Measurements from ENCODE around the gene WAC. TPM values are rescaled to one million over a fixed set of nuclear protein-coding genes. Genes with fewer than 3 reads are reported as not detected.
"Not testable (repeated sequence)": the region's sequence is repeated elsewhere in the genome, so short reads cannot be mapped to it uniquely, and the experiment has no call there.

WAC gene
- polyA plus RNA-seq, 6 donors from 2014 or later: 67.8 to 162 (median 139) TPM

GRCh38 chr10:28606568-28606967 is 73.7 kb downstream of the WAC start:
- Mint-ChIP-seq H3K36me3 (peaks cover 7 to 12% of the 10 kb centered on the region in 2 donors), H3K27me3 (no peaks in the 10 kb centered on the region), H3K9me3 (no peaks in the 10 kb centered on the region), H3K4me1 (peaks cover 15 to 40% (median 16%) of the 10 kb centered on the region in 3 donors), H3K4me3 (no peak overlapping the region), H3K27ac (peak overlapping the region in 4 of 6 donors; percentile 36 to 72 (median 62))
- ATAC-seq (ENCODE audit: low read depth in 2 of 2): no peak
- DNase-seq: no peak

- DNase-seq, H3K4me3 Mint-ChIP-seq: not testable (repeated sequence)
- H3K4me1 Mint-ChIP-seq: peaks cover 7 to 25% (median 16%) of the 10 kb centered on the region in 3 donors
These were observed 76.7 kb downstream of the WAC start for GRCh38 chr10:28609636-28610035.

DNA sequence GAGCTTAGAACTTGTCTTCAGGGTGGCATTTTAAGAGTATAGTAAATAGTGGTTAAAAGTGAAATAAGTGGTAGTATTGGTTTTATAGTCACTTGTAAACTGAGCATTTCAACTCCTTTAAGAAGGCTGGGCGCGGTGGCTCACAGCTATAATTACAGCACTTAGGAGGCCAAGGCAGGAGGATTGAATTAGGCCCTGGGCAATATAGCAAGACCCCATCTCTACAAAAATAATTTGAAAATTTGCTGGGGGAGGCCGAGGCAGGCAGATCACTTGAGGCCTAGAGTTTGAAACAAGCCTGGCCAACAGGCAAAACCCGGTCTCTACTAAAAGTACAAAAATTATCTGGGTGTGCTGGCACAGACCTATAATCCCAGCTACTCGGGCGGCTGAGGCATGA is 80.0 kb downstream of the WAC start:
- H3K27me3 Mint-ChIP-seq: no peaks in the 10 kb centered on the region

More at GRCh38 chr10:28609636-28610035, 76.7 kb downstream of the WAC start:
- Mint-ChIP-seq H3K36me3 (peaks cover 22 to 25% of the 10 kb centered on the region in 2 donors), H3K27ac (peak overlapping the region in 1 of 6 donors; percentile 37)
- not testable (repeated sequence) for ATAC-seq (ENCODE audit: low read depth in 2 of 2); H3K27me3 Mint-ChIP-seq; H3K9me3 Mint-ChIP-seq

DNA sequence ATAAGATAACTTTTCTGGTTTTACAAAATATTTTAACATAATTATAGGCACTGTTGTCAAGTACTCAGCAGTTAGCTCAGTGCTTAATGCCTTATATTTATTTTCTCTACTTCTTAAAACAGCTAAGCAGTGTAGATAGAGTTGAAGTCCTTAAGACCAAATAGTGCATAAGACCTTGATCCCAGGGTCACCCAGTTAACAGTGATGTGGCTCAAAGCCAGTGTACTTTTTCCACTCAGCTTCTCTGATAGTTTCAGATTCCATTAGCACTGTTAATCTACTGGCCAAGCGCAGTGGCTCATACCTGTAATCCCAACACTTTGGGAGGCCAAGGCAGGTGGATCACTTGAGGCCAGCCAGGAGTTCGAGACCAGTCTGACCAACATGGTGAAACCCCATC is 83.6 kb downstream of the WAC start:
- peaks cover 15 to 40% of the 10 kb centered on the region in 2 donors for H3K36me3 Mint-ChIP-seq
- no peaks in the 10 kb centered on the region for H3K27me3 Mint-ChIP-seq
- DNase-seq (no peak), ATAC-seq (ENCODE audit: low read depth in 2 of 2) (no peak)
- no peak overlapping the region for H3K4me3 Mint-ChIP-seq
- no peaks in the 10 kb centered on the region for H3K9me3 Mint-ChIP-seq
- H3K27ac Mint-ChIP-seq: no peak overlapping the region
- peaks cover 0 to 5% (median 3%) of the 10 kb centered on the region in 3 donors for H3K4me1 Mint-ChIP-seq

More for the DNA sequence above, 80.0 kb downstream of the WAC start:
- Mint-ChIP-seq H3K4me1 (peaks cover 0 to 5% (median 0%) of the 10 kb centered on the region in 3 donors), H3K4me3 (peak overlapping the region in 1 of 8 donors; percentile 44), H3K27ac (peak overlapping the region in 2 of 6 donors; percentile 19 to 44), H3K36me3 (peaks cover 22 to 27% of the 10 kb centered on the region in 2 donors), H3K9me3 (no peaks in the 10 kb centered on the region)
- ATAC-seq (ENCODE audit: low read depth in 2 of 2): no peak
- no peak for DNase-seq

GRCh38 chr10:28619455-28619854 is 86.5 kb downstream of the WAC start:
- no peaks in the 10 kb centered on the region for H3K27me3 Mint-ChIP-seq
- no peaks in the 10 kb centered on the region for H3K9me3 Mint-ChIP-seq
- H3K27ac Mint-ChIP-seq: no peak overlapping the region
- peaks cover 0 to 23% of the 10 kb centered on the region in 2 donors for H3K36me3 Mint-ChIP-seq
- ATAC-seq (ENCODE audit: low read depth in 2 of 2) (no peak), DNase-seq (no peak)
- peaks cover 0 to 5% (median 3%) of the 10 kb centered on the region in 3 donors for H3K4me1 Mint-ChIP-seq
- no peak overlapping the region for H3K4me3 Mint-ChIP-seq

GRCh38 chr10:28620251-28620650 is 87.3 kb downstream of the WAC start:
- Mint-ChIP-seq H3K4me3 (no peak overlapping the region), H3K4me1 (peaks cover 0 to 5% (median 3%) of the 10 kb centered on the region in 3 donors), H3K27ac (peak overlapping the region in 4 of 6 donors; percentile 13 to 66 (median 40)), H3K36me3 (peaks cover 0 to 20% of the 10 kb centered on the region in 2 donors), H3K27me3 (no peaks in the 10 kb centered on the region), H3K9me3 (no peaks in the 10 kb centered on the region)
- ATAC-seq (ENCODE audit: low read depth in 2 of 2) (no peak), DNase-seq (no peak)

DNA sequence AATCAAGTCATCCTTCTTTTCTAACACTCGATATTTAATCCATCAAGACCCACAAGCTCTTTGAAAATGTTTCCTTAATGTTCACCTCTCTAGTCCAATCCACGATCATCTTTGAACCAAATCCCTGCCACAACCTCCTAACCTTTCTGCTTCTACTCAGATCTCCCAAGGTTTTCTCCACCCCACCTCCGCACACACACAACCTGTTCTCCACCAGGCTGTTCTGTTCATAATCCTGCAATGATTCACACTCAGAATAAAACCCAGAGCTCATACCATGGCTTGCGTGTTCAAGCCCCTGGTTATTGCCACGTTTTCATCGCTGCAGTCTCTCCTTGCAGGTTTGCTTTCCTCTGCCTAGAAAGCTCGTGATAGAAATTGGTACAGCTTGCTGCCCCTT is 90.6 kb downstream of the WAC start:
- no peak for ATAC-seq (ENCODE audit: low read depth in 2 of 2)
- peak overlapping the region in 4 of 6 donors; percentile 7 to 22 (median 10) for H3K27ac Mint-ChIP-seq
- H3K27me3 Mint-ChIP-seq: peaks cover 0 to under 1% (median 0%) of the 10 kb centered on the region in 3 donors
- DNase-seq: no peak
- peaks cover 0 to 13% of the 10 kb centered on the region in 2 donors for H3K36me3 Mint-ChIP-seq
- H3K4me1 Mint-ChIP-seq: peaks cover 6 to 10% (median 7%) of the 10 kb centered on the region in 3 donors
- no peak overlapping the region for H3K4me3 Mint-ChIP-seq
- H3K9me3 Mint-ChIP-seq: no peaks in the 10 kb centered on the region

- peaks cover 7 to 10% (median 9%) of the 10 kb centered on the region in 3 donors for H3K4me1 Mint-ChIP-seq
- peak; percentile 23 to 25 for ATAC-seq (ENCODE audit: low read depth in 2 of 2)
- H3K36me3 Mint-ChIP-seq: peaks cover 0 to 10% of the 10 kb centered on the region in 2 donors
- peak overlapping the region in 3 of 6 donors; percentile 33 to 73 (median 73) for H3K27ac Mint-ChIP-seq
- no peaks in the 10 kb centered on the region for H3K9me3 Mint-ChIP-seq
- no peak overlapping the region for H3K4me3 Mint-ChIP-seq
- peaks cover 4 to 9% (median 7%) of the 10 kb centered on the region in 3 donors for H3K27me3 Mint-ChIP-seq
- no peak for DNase-seq
These were observed 91.4 kb downstream of the WAC start for GRCh38 chr10:28624351-28624750.

- no peak overlapping the region for H3K27ac Mint-ChIP-seq
- ATAC-seq (ENCODE audit: low read depth in 2 of 2) (no peak), DNase-seq (no peak)
- H3K9me3 Mint-ChIP-seq: no peaks in the 10 kb centered on the region
- peaks cover 11 to 30% (median 25%) of the 10 kb centered on the region in 3 donors for H3K27me3 Mint-ChIP-seq
- peaks cover 3 to 9% (median 6%) of the 10 kb centered on the region in 3 donors for H3K4me1 Mint-ChIP-seq
- H3K36me3 Mint-ChIP-seq: no peaks in the 10 kb centered on the region
- H3K4me3 Mint-ChIP-seq: no peak overlapping the region
These were observed 94.2 kb downstream of the WAC start for GRCh38 chr10:28627102-28627501.

- H3K27me3 Mint-ChIP-seq: peaks cover 16 to 30% (median 25%) of the 10 kb centered on the region in 3 donors
- peaks cover 3 to 9% (median 6%) of the 10 kb centered on the region in 3 donors for H3K4me1 Mint-ChIP-seq
- H3K9me3 Mint-ChIP-seq: no peaks in the 10 kb centered on the region
- H3K36me3 Mint-ChIP-seq: no peaks in the 10 kb centered on the region
- ATAC-seq (ENCODE audit: low read depth in 2 of 2) (peak; percentile 63 to 69), DNase-seq (peak; percentile 31)
- H3K27ac Mint-ChIP-seq: no peak overlapping the region
- H3K4me3 Mint-ChIP-seq: no peak overlapping the region
These were observed 95.4 kb downstream of the WAC start for GRCh38 chr10:28628184-28628893.

- no peak for DNase-seq
- Mint-ChIP-seq H3K27ac (no peak overlapping the region), H3K27me3 (peaks cover 23 to 50% (median 43%) of the 10 kb centered on the region in 3 donors), H3K4me1 (peaks cover 3 to 9% (median 6%) of the 10 kb centered on the region in 3 donors), H3K4me3 (no peak overlapping the region), H3K36me3 (no peaks in the 10 kb centered on the region), H3K9me3 (peaks cover 0 to 5% (median 0%) of the 10 kb centered on the region in 7 donors)
- ATAC-seq (ENCODE audit: low read depth in 2 of 2): no peak
These were observed 99.1 kb downstream of the WAC start for GRCh38 chr10:28631896-28632583.

- Mint-ChIP-seq H3K27me3 (peaks cover 26 to 50% (median 46%) of the 10 kb centered on the region in 3 donors), H3K9me3 (peaks cover 1 to 11% (median 3%) of the 10 kb centered on the region in 7 donors), H3K4me3 (no peak overlapping the region), H3K36me3 (peaks cover 0 to 3% of the 10 kb centered on the region in 2 donors), H3K27ac (no peak overlapping the region), H3K4me1 (peaks cover 3 to 9% (median 6%) of the 10 kb centered on the region in 3 donors)
- ATAC-seq (ENCODE audit: low read depth in 2 of 2) (no peak), DNase-seq (no peak)
These were observed 99.6 kb downstream of the WAC start for GRCh38 chr10:28632584-28632945.

DNA sequence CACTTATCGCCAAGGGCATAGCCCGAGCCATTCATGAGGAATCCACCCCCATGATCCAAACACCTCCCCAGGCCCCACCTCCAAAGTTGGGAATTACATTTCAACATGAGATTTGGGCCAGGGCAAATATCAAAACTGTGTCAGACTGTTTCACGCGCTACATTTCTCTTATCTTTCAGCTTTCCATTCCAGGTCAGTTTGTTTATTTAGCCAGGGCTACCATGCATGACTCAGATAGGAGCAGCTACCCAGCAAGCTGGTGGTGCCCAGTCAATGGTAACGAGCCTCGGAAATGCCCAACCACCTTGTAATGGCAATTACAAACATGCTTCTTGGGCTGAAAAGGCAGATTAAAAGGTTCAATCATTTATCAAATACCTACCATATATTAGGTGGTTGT is 100.8 kb downstream of the WAC start:
- Mint-ChIP-seq H3K36me3 (peaks cover 0 to 5% of the 10 kb centered on the region in 2 donors), H3K9me3 (peaks cover 2 to 19% (median 9%) of the 10 kb centered on the region in 7 donors), H3K27ac (no peak overlapping the region), H3K4me3 (no peak overlapping the region), H3K4me1 (no peaks in the 10 kb centered on the region), H3K27me3 (peaks cover 27 to 49% (median 42%) of the 10 kb centered on the region in 3 donors)
- ATAC-seq (ENCODE audit: low read depth in 2 of 2) (no peak), DNase-seq (no peak)

Measured in naive B cell (primary cell).